GM12865 (cell line): Measurements from ENCODE around the gene BCAN.

ENCODE experiments used
- DNase-seq: peaks from one replicate; pipeline ENCODE4 v3.0.0; 2010; ENCODE audit warnings: low read depth
- H3K4me3 ChIP-seq: 2 replicates; pipeline ENCODE4 v1.5.1; 2011; ENCODE audit warnings: mild to moderate bottlenecking, low read depth, low read length, control low read depth
- TF ChIP-seq, protein P1 (sequence below): IDR thresholded peaks from 2 replicates; pipeline ENCODE4 v1.5.1; 2011; ENCODE audit warnings: low read length, control low read depth, low read depth, inconsistent platforms; ENCODE audit not compliant: insufficient read depth; ENCODE audit errors: missing control alignments

BCAN gene

DNA sequence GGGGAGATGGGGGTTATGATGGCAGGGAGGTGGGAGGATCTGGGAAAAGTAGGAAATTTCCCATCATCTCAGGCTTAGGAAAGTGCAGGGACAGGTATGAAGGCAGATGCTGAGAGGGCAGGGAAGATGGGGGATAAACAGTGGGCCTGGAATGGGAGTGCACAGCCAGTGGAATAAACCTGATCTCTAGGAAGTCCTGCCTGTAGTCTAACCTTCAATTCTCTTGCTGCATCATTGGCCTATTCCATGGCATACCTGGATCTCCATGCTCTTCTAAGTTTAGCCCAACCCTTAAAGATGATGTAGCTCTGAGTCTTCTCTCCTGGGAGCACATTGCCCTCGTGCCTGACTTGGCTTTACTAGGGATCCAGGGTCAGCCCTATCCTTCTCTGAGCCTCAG, 2.7 kb downstream of the BCAN start:
- no peak overlapping the region for H3K4me3 ChIP-seq
- DNase-seq: no peak
- TF ChIP-seq, protein P1, sequence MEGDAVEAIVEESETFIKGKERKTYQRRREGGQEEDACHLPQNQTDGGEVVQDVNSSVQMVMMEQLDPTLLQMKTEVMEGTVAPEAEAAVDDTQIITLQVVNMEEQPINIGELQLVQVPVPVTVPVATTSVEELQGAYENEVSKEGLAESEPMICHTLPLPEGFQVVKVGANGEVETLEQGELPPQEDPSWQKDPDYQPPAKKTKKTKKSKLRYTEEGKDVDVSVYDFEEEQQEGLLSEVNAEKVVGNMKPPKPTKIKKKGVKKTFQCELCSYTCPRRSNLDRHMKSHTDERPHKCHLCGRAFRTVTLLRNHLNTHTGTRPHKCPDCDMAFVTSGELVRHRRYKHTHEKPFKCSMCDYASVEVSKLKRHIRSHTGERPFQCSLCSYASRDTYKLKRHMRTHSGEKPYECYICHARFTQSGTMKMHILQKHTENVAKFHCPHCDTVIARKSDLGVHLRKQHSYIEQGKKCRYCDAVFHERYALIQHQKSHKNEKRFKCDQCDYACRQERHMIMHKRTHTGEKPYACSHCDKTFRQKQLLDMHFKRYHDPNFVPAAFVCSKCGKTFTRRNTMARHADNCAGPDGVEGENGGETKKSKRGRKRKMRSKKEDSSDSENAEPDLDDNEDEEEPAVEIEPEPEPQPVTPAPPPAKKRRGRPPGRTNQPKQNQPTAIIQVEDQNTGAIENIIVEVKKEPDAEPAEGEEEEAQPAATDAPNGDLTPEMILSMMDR: no peak

DNA sequence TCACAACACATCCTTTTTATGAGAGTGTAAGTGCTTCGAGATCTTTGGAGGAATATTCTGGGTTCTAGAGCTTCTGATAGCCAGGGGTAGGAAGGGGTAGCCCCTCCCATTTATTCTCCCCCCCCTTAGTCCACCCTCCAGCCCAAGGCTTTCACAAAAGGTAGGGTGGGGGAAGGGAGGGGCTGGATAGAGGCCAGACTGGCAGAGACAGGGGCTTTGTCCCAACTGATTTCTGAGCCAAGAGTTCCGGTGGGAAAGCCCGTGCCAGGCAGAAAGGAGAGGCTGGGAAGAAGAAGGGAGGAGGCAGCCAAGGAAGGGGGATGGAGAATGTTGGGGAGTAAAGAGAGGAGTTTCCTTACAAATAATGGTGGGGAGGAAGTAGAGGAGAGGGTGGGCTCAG, 3.1 kb downstream of the BCAN start:
- TF ChIP-seq, protein P1: no peak
- no peak overlapping the region for H3K4me3 ChIP-seq
- DNase-seq: no peak

DNA sequence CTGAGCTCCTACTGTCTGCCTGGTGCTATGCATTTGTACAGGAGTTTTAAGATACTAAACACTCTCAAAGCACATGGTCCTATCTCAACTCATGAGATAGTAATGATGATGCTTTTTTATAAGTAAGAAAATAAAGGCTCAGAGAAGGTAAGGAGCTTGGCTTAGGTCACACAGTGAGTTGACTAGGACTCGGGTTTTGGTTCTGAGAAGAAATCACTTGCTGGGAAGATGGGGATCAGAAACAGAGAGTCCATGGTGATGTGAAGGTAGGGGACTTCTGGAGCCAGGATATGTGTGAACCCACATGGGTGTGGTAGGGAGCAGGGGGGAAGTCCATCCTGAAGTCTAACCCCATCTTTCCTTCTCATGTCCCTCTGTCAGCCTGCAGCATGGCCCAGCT, 3.7 kb downstream of the BCAN start:
- TF ChIP-seq, protein P1: no peak
- DNase-seq: no peak
- no peak overlapping the region for H3K4me3 ChIP-seq

DNA sequence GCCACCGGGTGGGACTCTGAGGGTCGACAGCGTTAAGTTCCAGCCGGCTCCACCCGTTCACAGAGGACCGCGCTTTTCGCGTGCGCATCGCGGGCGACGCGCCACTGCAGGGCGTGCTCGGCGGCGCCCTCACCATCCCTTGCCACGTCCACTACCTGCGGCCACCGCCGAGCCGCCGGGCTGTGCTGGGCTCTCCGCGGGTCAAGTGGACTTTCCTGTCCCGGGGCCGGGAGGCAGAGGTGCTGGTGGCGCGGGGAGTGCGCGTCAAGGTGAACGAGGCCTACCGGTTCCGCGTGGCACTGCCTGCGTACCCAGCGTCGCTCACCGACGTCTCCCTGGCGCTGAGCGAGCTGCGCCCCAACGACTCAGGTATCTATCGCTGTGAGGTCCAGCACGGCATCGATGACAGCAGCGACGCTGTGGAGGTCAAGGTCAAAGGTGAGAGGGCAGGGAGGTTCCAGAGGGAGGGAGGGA, 4.9 kb downstream of the BCAN start:
- no peak overlapping the region for H3K4me3 ChIP-seq
- TF ChIP-seq, protein P1: no peak
- no peak for DNase-seq

DNA sequence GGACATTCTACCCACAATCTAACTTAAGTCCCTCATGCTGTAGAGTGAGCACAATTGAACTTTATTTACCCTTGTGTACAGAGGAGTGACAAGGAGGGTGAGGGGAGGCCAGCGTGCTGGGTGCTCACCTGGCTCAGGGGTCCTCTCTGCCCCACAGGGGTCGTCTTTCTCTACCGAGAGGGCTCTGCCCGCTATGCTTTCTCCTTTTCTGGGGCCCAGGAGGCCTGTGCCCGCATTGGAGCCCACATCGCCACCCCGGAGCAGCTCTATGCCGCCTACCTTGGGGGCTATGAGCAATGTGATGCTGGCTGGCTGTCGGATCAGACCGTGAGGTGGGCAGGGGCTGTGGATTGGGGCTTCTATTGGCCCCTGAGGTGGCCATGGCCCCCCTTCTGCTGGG, 5.4 kb downstream of the BCAN start:
- TF ChIP-seq, protein P1: no peak
- no peak overlapping the region for H3K4me3 ChIP-seq

DNA sequence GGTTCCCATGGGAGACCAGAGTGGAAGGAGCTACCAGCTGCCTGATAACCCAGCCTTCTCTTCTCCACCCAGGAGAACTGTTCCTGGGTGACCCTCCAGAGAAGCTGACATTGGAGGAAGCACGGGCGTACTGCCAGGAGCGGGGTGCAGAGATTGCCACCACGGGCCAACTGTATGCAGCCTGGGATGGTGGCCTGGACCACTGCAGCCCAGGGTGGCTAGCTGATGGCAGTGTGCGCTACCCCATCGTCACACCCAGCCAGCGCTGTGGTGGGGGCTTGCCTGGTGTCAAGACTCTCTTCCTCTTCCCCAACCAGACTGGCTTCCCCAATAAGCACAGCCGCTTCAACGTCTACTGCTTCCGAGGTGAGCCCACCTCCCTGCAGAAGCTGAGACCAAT, 6.6 kb downstream of the BCAN start:
- no peak overlapping the region for H3K4me3 ChIP-seq
- no peak for DNase-seq
- TF ChIP-seq, protein P1: no peak

More for the DNA sequence above, 5.4 kb downstream of the BCAN start:
- no peak for DNase-seq

DNA sequence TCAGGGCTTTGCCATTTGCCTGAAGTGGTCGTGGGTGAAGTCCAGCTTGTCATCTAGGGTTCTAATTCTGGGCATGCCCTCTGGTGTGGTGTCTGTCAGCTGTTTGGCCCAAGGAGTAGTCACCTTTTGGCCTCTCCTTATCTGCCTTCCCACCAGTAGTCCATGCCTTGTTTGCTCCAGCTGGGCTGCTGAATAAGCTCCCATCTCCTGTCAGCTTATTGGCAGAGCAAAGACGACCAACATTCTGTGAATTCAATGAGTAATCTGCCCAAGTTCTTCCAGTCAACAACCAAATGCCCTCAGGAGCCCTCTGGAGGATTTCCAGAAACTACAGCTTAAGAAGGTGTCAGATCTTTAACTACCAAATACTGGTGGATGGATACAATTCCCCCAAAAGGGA, 7.0 kb downstream of the BCAN start:
- no peak for DNase-seq
- H3K4me3 ChIP-seq: no peak overlapping the region
- TF ChIP-seq, protein P1: no peak
